ENCODE measurements around the gene SBF1.

- TF ChIP-seq ZSCAN22 (CRISPR knock-in tag; IDR thresholded peaks at IDR 0.05) (no peak), EZH2 (conservative IDR thresholded peaks at IDR 0.05; ENCODE audit: low read depth, low read length) (no peak), PTBP1 (IDR thresholded peaks at IDR 0.05; ENCODE audit: low read depth, low read length, poor library complexity, severe bottlenecking) (no peak), CTCF (CRISPR knock-in tag; IDR thresholded peaks at IDR 0.05) (no peak), RAD21 (CRISPR knock-in tag; IDR thresholded peaks at IDR 0.05) (no peak), MTA3 (CRISPR knock-in tag; IDR thresholded peaks at IDR 0.05) (no peak), ARHGAP35 (CRISPR knock-in tag; IDR thresholded peaks at IDR 0.05; ENCODE audit: borderline replicate concordance) (no peak), CC2D1A (CRISPR knock-in tag; IDR thresholded peaks at IDR 0.05) (no peak), WIZ (CRISPR knock-in tag; IDR thresholded peaks at IDR 0.05) (no peak), ZNF792 (CRISPR knock-in tag; IDR thresholded peaks at IDR 0.05) (no peak), MAZ (IDR thresholded peaks at IDR 0.05; ENCODE audit: borderline replicate concordance, low read depth, low read length) (no peak), MAZ (CRISPR knock-in tag; IDR thresholded peaks at IDR 0.05; ENCODE audit: low read depth) (no peak), ZNF660 (CRISPR knock-in tag; IDR thresholded peaks at IDR 0.05; ENCODE audit: borderline replicate concordance, low read depth) (no peak), ZNF644 (CRISPR knock-in tag; IDR thresholded peaks at IDR 0.05; ENCODE audit: low read depth) (no peak)
Measured at GRCh38 chr22:50461536-50461935, 13.3 kb downstream of the SBF1 start.

Measured in HepG2 (cell line).